Karpas-422 (cell line): ENCODE results near the gene FNIP1. TPM values are rescaled to one million over a fixed set of nuclear protein-coding genes. Genes with fewer than 3 reads are reported as not detected.
"Not testable (repeated sequence)": the region's sequence is repeated elsewhere in the genome, so short reads cannot be mapped to it uniquely, and the experiment has no call there.

Experiments used
- DNase-seq: peaks from one replicate; pipeline ENCODE4 v3.0.0-alpha.2; 2015
- H2AFZ ChIP-seq: fragments of 200-600 bp; sonication (generic); 2 replicates; pipeline ENCODE4 v1.6.1; 2014; ENCODE audit warnings: antibody characterized with exemption, low read length, mixed read lengths
- H3K27ac ChIP-seq: fragments of 200-600 bp; sonication (generic); 2 replicates; pipeline ENCODE4 v1.5.1; 2014; ENCODE audit warnings: mild to moderate bottlenecking, low read length, moderate library complexity
- H3K27me3 ChIP-seq: fragments of 200-600 bp; sonication (generic); 2 replicates; pipeline ENCODE4 v1.6.1; 2014; ENCODE audit warnings: low read length, mixed read lengths
- H3K36me3 ChIP-seq: fragments of 200-600 bp; sonication (generic); 2 replicates; pipeline ENCODE4 v1.6.1; 2014; ENCODE audit warnings: low read length, mixed read lengths; ENCODE audit not compliant: insufficient read depth
- H3K4me1 ChIP-seq: fragments of 200-600 bp; sonication (generic); 2 replicates; pipeline ENCODE4 v1.6.1; 2014; ENCODE audit warnings: mild to moderate bottlenecking, low read length, mixed read lengths
- H3K4me2 ChIP-seq: fragments of 200-600 bp; sonication (generic); 2 replicates; pipeline ENCODE4 v1.6.1; 2014; ENCODE audit warnings: low read length, low read depth, mild to moderate bottlenecking; ENCODE audit not compliant: poor library complexity, severe bottlenecking
- H3K4me3 ChIP-seq: fragments of 200-600 bp; sonication (generic); 2 replicates; pipeline ENCODE4 v1.5.1; 2014; ENCODE audit warnings: mild to moderate bottlenecking, antibody characterized with exemption, low read length, mixed read lengths
- H3K79me2 ChIP-seq: fragments of 200-600 bp; sonication (generic); 2 replicates; pipeline ENCODE4 v1.6.1; 2014; ENCODE audit warnings: mild to moderate bottlenecking, low read length, mixed read lengths
- H3K9ac ChIP-seq: fragments of 200-600 bp; sonication (generic); 2 replicates; pipeline ENCODE4 v1.6.0; 2014; ENCODE audit warnings: low read length
- H3K9me2 ChIP-seq: fragments of 200-600 bp; sonication (generic), shearing (Covaris generic); replicated peaks from 2 replicates; pipeline ENCODE4 v1.6.0; 2014; ENCODE audit warnings: mild to moderate bottlenecking, low read length, moderate library complexity; ENCODE audit not compliant: insufficient read depth
- H3K9me3 ChIP-seq: fragments of 300-700, 200-600 bp; sonication (generic); 2 replicates; pipeline ENCODE4 v1.6.1; 2014; ENCODE audit warnings: low read length, mixed read lengths
- H4K20me1 ChIP-seq: fragments of 200-600 bp; sonication (generic); 2 replicates; pipeline ENCODE4 v1.6.1; 2014; ENCODE audit warnings: mild to moderate bottlenecking, antibody characterized with exemption, low read length, low read depth; ENCODE audit not compliant: insufficient read depth
- total RNA-seq: library from RNA; depleted of rRNA; stranded (reverse); fragments of >200 nt; shearing (Covaris generic); gene quantifications from 2 replicates; pipeline ENCODE4 v1.2.3, GENCODE V29; 2014; ENCODE audit warnings: low replicate concordance; rRNA removed

The FNIP1 gene
- total RNA-seq = 38.1 and 56.2 TPM in 2 replicates

GRCh38 chr5:131796793-131797693 is at the start of gene FNIP1:
TSS of gene FNIP1 (minus strand) at chr5:131797017. CDS start at chr5:131796921, 96 bp downstream.
- DNase-seq = peak; percentile 98
- H3K9me2 ChIP-seq = no peaks in the 10 kb centered on the region; the same call in 1 of the 2 replicates
- peaks cover 7% of the 10 kb centered on the region; the same call in 1 of the 2 replicates for H3K36me3 ChIP-seq
- peaks cover 47% of the 10 kb centered on the region for H3K79me2 ChIP-seq
- peak within 1 kb of the TSS; percentile 81 for H3K4me2 ChIP-seq
- H3K9ac ChIP-seq = peak within 1 kb of the TSS; percentile 98
- H3K27ac ChIP-seq = peak within 1 kb of the TSS; percentile 62; the same call in 1 of the 2 replicates
- peak within 1 kb of the TSS; percentile 94 for H2AFZ ChIP-seq
- H3K9me3 ChIP-seq = no peaks in the 10 kb centered on the region
- H3K27me3 ChIP-seq = no peaks in the 10 kb centered on the region
- H3K4me3 ChIP-seq = peak within 1 kb of the TSS; percentile 94
- peaks cover 30% of the 10 kb centered on the region for H3K4me1 ChIP-seq
- no peaks in the 10 kb centered on the region; the same call in 1 of the 2 replicates for H4K20me1 ChIP-seq

GRCh38 chr5:131846536-131846935 is 49.7 kb upstream of the FNIP1 start:
- Histone ChIP-seq H3K27ac (no peak overlapping the region), H4K20me1 (no peaks in the 10 kb centered on the region), H3K27me3 (no peaks in the 10 kb centered on the region), H2AFZ (no peak overlapping the region), H3K9ac (no peak overlapping the region), H3K36me3 (no peaks in the 10 kb centered on the region), H3K4me2 (no peak overlapping the region), H3K9me3 (peaks cover 25% of the 10 kb centered on the region), H3K4me3 (no peak overlapping the region), H3K79me2 (no peaks in the 10 kb centered on the region), H3K4me1 (no peaks in the 10 kb centered on the region), H3K9me2 (no peaks in the 10 kb centered on the region)
- no peak for DNase-seq

DNA sequence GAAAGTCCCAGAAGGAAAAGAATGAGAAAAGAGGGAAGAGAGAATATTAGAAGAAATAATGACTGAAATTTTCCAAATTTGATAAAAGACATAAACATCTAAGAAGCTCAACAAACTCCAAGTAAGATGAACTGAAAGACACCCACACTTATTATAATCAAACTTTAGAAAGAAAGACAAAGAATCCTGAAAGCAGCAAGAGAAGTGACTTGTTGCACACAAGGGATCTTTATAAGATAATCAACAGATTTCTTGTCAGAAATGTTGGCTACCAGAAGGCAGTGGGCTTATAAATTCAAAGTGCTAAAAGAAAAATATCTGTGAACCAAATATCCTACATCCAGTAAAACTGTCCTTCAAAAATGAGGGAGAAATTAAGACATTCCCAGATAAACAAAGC is 49.0 kb upstream of the FNIP1 start:
- Histone ChIP-seq H2AFZ (no peak overlapping the region), H3K9me2 (no peaks in the 10 kb centered on the region), H3K9me3 (peaks cover 25% of the 10 kb centered on the region), H3K4me1 (no peaks in the 10 kb centered on the region), H3K27ac (no peak overlapping the region), H4K20me1 (no peaks in the 10 kb centered on the region), H3K27me3 (no peaks in the 10 kb centered on the region), H3K4me3 (no peak overlapping the region), H3K4me2 (no peak overlapping the region), H3K36me3 (no peaks in the 10 kb centered on the region), H3K79me2 (no peaks in the 10 kb centered on the region), H3K9ac (no peak overlapping the region)
- DNase-seq = no peak

DNA sequence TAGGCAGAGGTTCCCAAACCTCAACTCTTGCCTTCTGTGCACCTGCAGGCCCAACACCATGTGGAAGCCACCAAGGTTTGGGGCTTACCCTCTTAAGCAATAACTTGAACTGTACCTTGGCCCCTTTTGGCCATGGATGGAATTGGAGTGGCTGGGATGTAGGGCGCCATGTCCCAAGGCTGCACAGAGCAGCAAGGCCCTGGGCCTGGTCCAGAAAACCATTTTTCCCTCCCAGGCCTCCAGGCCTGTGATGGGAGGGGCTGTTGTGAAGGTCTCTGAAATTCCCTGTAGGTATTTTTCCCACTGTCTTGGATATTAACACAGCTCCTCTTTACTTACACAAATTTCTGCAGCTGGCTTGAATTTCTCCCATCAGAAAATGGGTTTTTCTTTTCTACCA is 46.2 kb upstream of the FNIP1 start:
- H3K27me3 ChIP-seq, H2AFZ ChIP-seq, H3K4me1 ChIP-seq, H3K36me3 ChIP-seq, H3K9ac ChIP-seq, H3K4me2 ChIP-seq, H3K9me2 ChIP-seq, H3K4me3 ChIP-seq, H3K27ac ChIP-seq, H4K20me1 ChIP-seq, H3K79me2 ChIP-seq, DNase-seq: not testable (repeated sequence)
- H3K9me3 ChIP-seq = peaks cover 17% of the 10 kb centered on the region

- not testable (repeated sequence) for H3K79me2 ChIP-seq, H3K4me2 ChIP-seq, H3K27ac ChIP-seq, H3K9me3 ChIP-seq, H3K4me1 ChIP-seq, H3K27me3 ChIP-seq, DNase-seq, H3K9me2 ChIP-seq, H4K20me1 ChIP-seq, H3K36me3 ChIP-seq, H3K9ac ChIP-seq, H3K4me3 ChIP-seq, H2AFZ ChIP-seq
These were observed 35.9 kb upstream of the FNIP1 start for GRCh38 chr5:131832702-131833101.

DNA sequence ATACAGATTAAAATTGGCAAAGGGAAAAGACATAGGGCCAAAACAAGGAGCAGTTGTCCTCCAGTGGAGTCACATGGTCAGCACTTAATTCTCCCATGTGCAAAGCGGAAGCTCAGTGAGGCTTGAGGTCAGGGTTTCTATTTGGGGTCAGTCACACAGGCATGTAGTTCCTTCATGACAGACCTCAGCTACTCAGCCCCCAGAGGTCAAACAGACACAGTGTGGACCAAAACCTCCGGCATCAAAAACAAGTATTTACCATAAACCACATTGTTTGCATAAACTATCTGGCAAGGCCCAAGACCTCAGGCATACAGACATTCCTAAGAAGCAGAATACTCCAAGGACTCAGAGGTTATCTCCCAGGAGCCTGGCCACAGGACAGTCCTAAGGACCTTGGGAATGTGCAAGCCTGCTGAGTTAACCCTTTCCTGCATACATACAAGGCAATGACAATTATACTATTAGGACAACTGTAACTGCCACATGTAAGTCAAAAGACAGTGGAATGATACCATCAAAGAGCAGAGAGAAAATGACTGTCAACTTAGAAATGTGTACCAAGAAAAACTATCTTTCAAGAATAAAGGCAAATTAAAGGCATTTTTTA is 28.7 kb upstream of the FNIP1 start:
- Histone ChIP-seq H3K4me3 (no peak overlapping the region), H3K9me3 (no peaks in the 10 kb centered on the region), H3K4me2 (no peak overlapping the region), H3K27ac (no peak overlapping the region), H3K27me3 (no peaks in the 10 kb centered on the region), H4K20me1 (no peaks in the 10 kb centered on the region), H3K36me3 (no peaks in the 10 kb centered on the region), H3K9me2 (0 out of 2 replicates have a peak, but pooled peaks cover 2% of the 10 kb centered on the region), H2AFZ (no peak overlapping the region), H3K79me2 (no peaks in the 10 kb centered on the region), H3K9ac (no peak overlapping the region), H3K4me1 (no peaks in the 10 kb centered on the region)
- no peak for DNase-seq

DNA sequence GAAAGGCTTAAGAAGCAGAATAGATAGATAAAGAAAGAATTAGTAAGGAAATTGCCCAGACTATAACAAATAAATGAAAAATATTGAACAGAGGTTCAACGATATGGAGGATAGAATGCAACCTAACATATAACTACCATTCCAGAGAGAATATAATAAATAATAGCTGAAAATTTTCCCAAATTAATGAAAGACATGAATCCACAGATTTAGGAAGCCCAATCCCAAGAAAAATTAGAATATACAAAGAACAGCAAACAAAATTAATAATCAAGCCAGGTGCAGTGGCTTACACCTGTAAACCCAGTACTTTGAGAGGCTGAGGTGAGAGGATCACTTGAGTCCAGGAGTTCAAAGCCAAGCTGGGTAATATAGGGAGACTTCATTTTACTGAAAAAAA is 27.8 kb upstream of the FNIP1 start:
- H3K27me3 ChIP-seq = no peaks in the 10 kb centered on the region
- no peaks in the 10 kb centered on the region for H3K4me1 ChIP-seq
- no peak overlapping the region for H3K9ac ChIP-seq
- no peak overlapping the region for H2AFZ ChIP-seq
- DNase-seq = no peak
- no peaks in the 10 kb centered on the region for H3K9me2 ChIP-seq
- no peaks in the 10 kb centered on the region for H3K79me2 ChIP-seq
- no peaks in the 10 kb centered on the region for H3K9me3 ChIP-seq
- no peaks in the 10 kb centered on the region for H3K36me3 ChIP-seq
- H4K20me1 ChIP-seq = no peaks in the 10 kb centered on the region
- H3K4me3 ChIP-seq = no peak overlapping the region
- H3K4me2 ChIP-seq = no peak overlapping the region
- no peak overlapping the region for H3K27ac ChIP-seq

DNA sequence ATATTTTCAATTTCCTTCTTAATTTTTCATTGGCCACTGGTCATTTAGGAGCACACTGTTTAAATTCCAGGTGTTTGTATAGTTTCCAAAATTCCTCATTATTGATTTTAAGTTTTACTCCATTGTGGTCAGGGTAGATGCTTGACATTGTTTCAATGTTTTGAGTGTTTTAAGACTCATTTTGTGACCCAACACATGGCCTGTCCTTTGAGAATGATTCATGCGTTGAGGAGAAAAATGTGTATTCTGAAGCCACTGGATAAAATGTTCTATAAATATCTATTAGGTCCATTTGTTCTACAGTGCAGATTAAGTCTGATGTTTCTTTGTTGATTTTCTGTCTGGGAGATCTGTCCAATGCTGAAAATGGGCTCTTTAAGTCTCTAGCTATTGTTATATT is 24.4 kb upstream of the FNIP1 start:
- Histone ChIP-seq H3K27me3 (no peaks in the 10 kb centered on the region), H3K4me1 (peaks cover 8% of the 10 kb centered on the region), H4K20me1 (no peaks in the 10 kb centered on the region), H3K36me3 (no peaks in the 10 kb centered on the region), H3K27ac (no peak overlapping the region), H3K4me3 (no peak overlapping the region), H3K9me2 (no peaks in the 10 kb centered on the region), H3K4me2 (no peak overlapping the region), H2AFZ (no peak overlapping the region), H3K9ac (no peak overlapping the region), H3K79me2 (no peaks in the 10 kb centered on the region), H3K9me3 (no peaks in the 10 kb centered on the region)
- no peak for DNase-seq
